Mesendoderm (in vitro differentiated cells): ENCODE results near the gene LRGUK.

Experiments
- DNase-seq: peaks from one replicate; pipeline ENCODE4 v3.0.0; 2013
- H2AK5ac ChIP-seq: 2 replicates; pipeline ENCODE4 v1.6.1; 2013; ENCODE audit warnings: low read length, inconsistent platforms
- H2BK120ac ChIP-seq: 2 replicates; pipeline ENCODE4 v1.6.1; 2013; ENCODE audit warnings: low read depth, mild to moderate bottlenecking, low read length, moderate library complexity, mixed read lengths
- H2BK15ac ChIP-seq: replicated peaks from 2 replicates; pipeline ENCODE4 v1.6.1; 2013; ENCODE audit warnings: low read depth, mild to moderate bottlenecking, moderate library complexity
- H2BK5ac ChIP-seq: 2 replicates; pipeline ENCODE4 v1.6.1; 2013; ENCODE audit warnings: low read length, inconsistent platforms
- H3K18ac ChIP-seq: 2 replicates; pipeline ENCODE4 v1.6.1; 2013; ENCODE audit warnings: mild to moderate bottlenecking, low read length, mixed read lengths
- H3K23ac ChIP-seq: one replicate; pipeline ENCODE4 v1.6.1; 2013; ENCODE audit warnings: low read length
- H3K27ac ChIP-seq: 2 replicates; pipeline ENCODE4 v1.5.1; 2013; ENCODE audit warnings: low read depth, mild to moderate bottlenecking, inconsistent platforms, low read length, moderate library complexity
- H3K27me3 ChIP-seq: 2 replicates; pipeline ENCODE4 v1.6.1; 2013; ENCODE audit warnings: low read length, control low read depth, mild to moderate bottlenecking, inconsistent platforms; ENCODE audit not compliant: insufficient read depth, poor library complexity
- H3K36me3 ChIP-seq: 2 replicates; pipeline ENCODE4 v1.6.1; 2013; ENCODE audit warnings: low read length, inconsistent platforms; ENCODE audit not compliant: control insufficient read depth, insufficient read depth
- H3K4ac ChIP-seq: one replicate; pipeline ENCODE4 v1.6.1; 2013; ENCODE audit warnings: low read depth, mild to moderate bottlenecking, low read length, moderate library complexity
- H3K4me1 ChIP-seq: 2 replicates; pipeline ENCODE4 v1.6.1; 2013; ENCODE audit warnings: low read depth, low read length, inconsistent platforms; ENCODE audit not compliant: control insufficient read depth
- H3K4me2 ChIP-seq: 2 replicates; pipeline ENCODE4 v1.6.1; 2013; ENCODE audit warnings: low read length
- H3K4me3 ChIP-seq: 2 replicates; pipeline ENCODE4 v1.5.1; 2013; ENCODE audit warnings: mild to moderate bottlenecking, low read length
- H3K56ac ChIP-seq: one replicate; pipeline ENCODE4 v1.6.1; 2013; ENCODE audit warnings: low read length
- H3K79me1 ChIP-seq: 2 replicates; pipeline ENCODE4 v1.6.1; 2013; ENCODE audit warnings: low read length, inconsistent platforms
- H3K79me2 ChIP-seq: 2 replicates; pipeline ENCODE4 v1.6.1; 2013; ENCODE audit warnings: mild to moderate bottlenecking, low read length; ENCODE audit not compliant: control insufficient read depth, insufficient read depth
- H3K9ac ChIP-seq: 2 replicates; pipeline ENCODE4 v1.6.1; 2013; ENCODE audit warnings: low read length, inconsistent platforms
- H4K5ac ChIP-seq: one replicate; pipeline ENCODE4 v1.6.1; 2013; ENCODE audit warnings: low read length
- H4K8ac ChIP-seq: one replicate; pipeline ENCODE4 v1.6.1; 2013; ENCODE audit warnings: low read depth, mild to moderate bottlenecking, control low read depth, low read length, moderate library complexity
- WGBS: extraction: QIAGEN DNeasy Blood & Tissue Kit; methylation state at CpG from one replicate; pipeline ENCODE4 v1.1.7; 2013; ENCODE audit warnings: low lambda C conversion rate, missing lambda C conversion rate; ENCODE audit not compliant: insufficient coverage; ENCODE audit errors: extremely low coverage; 5-methylcytosine and 5-hydroxymethylcytosine counted together

LRGUK gene

DNA sequence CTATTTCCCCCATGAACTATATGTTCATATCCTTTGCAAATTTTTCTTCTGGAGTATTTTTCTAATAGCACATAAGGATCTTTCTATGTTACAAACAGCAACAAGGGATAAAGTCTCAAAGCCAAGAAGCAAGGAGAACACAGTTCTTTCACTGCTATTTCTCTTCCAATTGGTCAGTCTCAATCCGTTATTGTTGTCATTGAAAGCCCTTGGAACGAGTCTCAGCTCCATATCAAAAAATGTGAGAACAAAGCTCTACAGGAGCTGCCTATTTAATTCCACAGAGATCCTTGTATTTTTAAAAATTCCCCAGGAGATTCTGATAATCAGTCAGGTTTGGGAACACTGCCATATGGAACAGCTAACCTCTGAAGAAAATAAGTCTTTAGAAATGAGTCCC lies 173.8 kb downstream of the LRGUK start:
- no CpG with 5 or more reads among the region's 2 CpGs for WGBS
- Histone ChIP-seq H2BK15ac (no peak overlapping the region), H3K4me1 (no peaks in the 10 kb centered on the region), H3K56ac (no peak overlapping the region), H3K23ac (no peak overlapping the region), H3K27me3 (no peaks in the 10 kb centered on the region), H4K5ac (no peak overlapping the region), H3K79me1 (no peaks in the 10 kb centered on the region), H2AK5ac (no peak overlapping the region), H2BK5ac (no peak overlapping the region), H3K79me2 (no peaks in the 10 kb centered on the region), H2BK120ac (no peak overlapping the region), H3K4ac (no peak overlapping the region), H3K27ac (no peak overlapping the region), H3K4me2 (no peak overlapping the region), H3K9ac (no peak overlapping the region), H4K8ac (no peak overlapping the region), H3K18ac (no peak overlapping the region), H3K36me3 (peaks cover 2% of the 10 kb centered on the region), H3K4me3 (no peak overlapping the region)
- no peak for DNase-seq

DNA sequence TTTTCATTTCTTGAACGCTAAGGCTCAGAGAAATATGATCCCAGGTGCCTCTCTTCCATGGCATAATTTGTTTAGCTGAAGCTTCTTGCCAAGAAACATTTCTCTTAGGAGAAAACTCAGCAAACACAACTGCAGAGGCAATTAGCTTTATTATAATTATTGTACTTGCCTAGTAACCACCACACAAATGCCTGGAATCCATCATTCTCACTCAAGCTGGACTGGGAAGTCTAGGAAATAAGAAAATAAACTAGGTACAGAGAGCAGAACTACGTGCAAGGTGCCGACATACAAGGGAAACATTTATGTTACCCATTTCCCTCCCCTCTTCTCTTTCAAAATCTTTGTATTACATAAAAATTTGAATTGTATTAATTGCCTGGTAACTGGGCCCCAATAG lies 174.5 kb downstream of the LRGUK start:
- no peak overlapping the region for H3K27ac ChIP-seq
- H3K18ac ChIP-seq = no peak overlapping the region
- H4K5ac ChIP-seq = no peak overlapping the region
- H3K4ac ChIP-seq = no peak overlapping the region
- no peaks in the 10 kb centered on the region for H3K79me2 ChIP-seq
- no peak overlapping the region for H2BK120ac ChIP-seq
- H3K23ac ChIP-seq = no peak overlapping the region
- H2BK5ac ChIP-seq = no peak overlapping the region
- H3K79me1 ChIP-seq = no peaks in the 10 kb centered on the region
- H3K4me1 ChIP-seq = no peaks in the 10 kb centered on the region
- H3K56ac ChIP-seq = no peak overlapping the region
- H2AK5ac ChIP-seq = no peak overlapping the region
- no CpG with 5 or more reads among the region's 3 CpGs for WGBS
- no peaks in the 10 kb centered on the region for H3K27me3 ChIP-seq
- H3K9ac ChIP-seq = no peak overlapping the region
- no peak overlapping the region for H4K8ac ChIP-seq
- DNase-seq = no peak
- no peak overlapping the region for H3K4me2 ChIP-seq
- H2BK15ac ChIP-seq = no peak overlapping the region
- no peak overlapping the region for H3K4me3 ChIP-seq
- H3K36me3 ChIP-seq = no peaks in the 10 kb centered on the region

DNA sequence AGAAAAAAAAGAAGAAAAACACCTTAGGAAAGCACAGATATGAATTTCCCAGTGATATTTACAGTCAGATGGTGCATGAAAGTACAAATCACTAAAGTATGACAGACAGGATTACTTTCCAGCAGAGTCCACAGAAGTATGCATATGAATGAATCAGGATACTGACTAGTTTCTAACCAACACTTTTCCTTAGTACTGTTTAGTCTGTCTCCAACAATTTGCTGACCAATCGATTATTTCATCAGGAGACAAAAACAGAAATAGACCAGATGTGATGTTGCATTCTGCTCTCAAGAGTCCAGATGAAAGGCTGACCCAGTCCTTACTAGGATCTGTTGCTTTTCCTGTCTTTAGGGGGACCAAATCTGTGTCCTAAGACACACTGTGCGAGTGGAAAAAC lies 175.0 kb downstream of the LRGUK start:
- Histone ChIP-seq H3K79me1 (no peaks in the 10 kb centered on the region), H4K8ac (no peak overlapping the region), H3K4me3 (no peak overlapping the region), H3K36me3 (no peaks in the 10 kb centered on the region), H2AK5ac (no peak overlapping the region), H3K4ac (no peak overlapping the region), H4K5ac (no peak overlapping the region), H2BK5ac (no peak overlapping the region), H2BK120ac (no peak overlapping the region), H3K9ac (no peak overlapping the region), H3K23ac (no peak overlapping the region), H3K27me3 (no peaks in the 10 kb centered on the region), H3K79me2 (no peaks in the 10 kb centered on the region), H3K27ac (no peak overlapping the region), H2BK15ac (no peak overlapping the region), H3K4me1 (no peaks in the 10 kb centered on the region), H3K4me2 (no peak overlapping the region), H3K18ac (no peak overlapping the region), H3K56ac (no peak overlapping the region)
- no CpG with 5 or more reads among the region's 2 CpGs for WGBS
- DNase-seq = no peak

DNA sequence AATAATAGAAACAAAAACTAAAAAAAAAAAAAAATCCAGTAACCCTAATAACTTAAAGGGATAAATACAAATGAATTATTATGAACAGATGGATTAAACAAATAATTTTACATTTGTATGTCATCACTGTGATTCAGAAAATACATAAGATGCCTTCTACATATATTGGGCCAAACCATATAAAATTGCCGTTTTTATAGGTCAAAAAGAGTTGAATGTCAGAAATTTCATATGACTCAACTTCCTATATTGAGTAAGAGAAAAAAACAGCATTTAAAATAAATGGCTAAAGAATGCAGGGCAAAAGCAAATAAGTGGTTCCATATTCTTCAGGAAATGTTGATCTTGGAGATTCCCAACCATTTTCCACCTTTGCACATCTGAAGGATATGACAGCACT lies 180.2 kb downstream of the LRGUK start:
- H3K4me3 ChIP-seq = no peak overlapping the region
- no peak overlapping the region for H3K4ac ChIP-seq
- no peak overlapping the region for H4K5ac ChIP-seq
- no CpG with 5 or more reads among the region's 1 CpG for WGBS
- peaks cover 2% of the 10 kb centered on the region for H3K79me1 ChIP-seq
- no peak overlapping the region for H3K27ac ChIP-seq
- no peaks in the 10 kb centered on the region for H3K79me2 ChIP-seq
- no peak overlapping the region for H2BK120ac ChIP-seq
- H3K9ac ChIP-seq = no peak overlapping the region
- no peak overlapping the region for H4K8ac ChIP-seq
- H3K23ac ChIP-seq = no peak overlapping the region
- no peaks in the 10 kb centered on the region for H3K36me3 ChIP-seq
- no peak overlapping the region for H3K18ac ChIP-seq
- H3K56ac ChIP-seq = no peak overlapping the region
- H2BK5ac ChIP-seq = no peak overlapping the region
- no peak for DNase-seq
- no peak overlapping the region for H3K4me2 ChIP-seq
- no peak overlapping the region for H2BK15ac ChIP-seq
- H3K27me3 ChIP-seq = no peaks in the 10 kb centered on the region
- H2AK5ac ChIP-seq = no peak overlapping the region
- H3K4me1 ChIP-seq = no peaks in the 10 kb centered on the region

DNA sequence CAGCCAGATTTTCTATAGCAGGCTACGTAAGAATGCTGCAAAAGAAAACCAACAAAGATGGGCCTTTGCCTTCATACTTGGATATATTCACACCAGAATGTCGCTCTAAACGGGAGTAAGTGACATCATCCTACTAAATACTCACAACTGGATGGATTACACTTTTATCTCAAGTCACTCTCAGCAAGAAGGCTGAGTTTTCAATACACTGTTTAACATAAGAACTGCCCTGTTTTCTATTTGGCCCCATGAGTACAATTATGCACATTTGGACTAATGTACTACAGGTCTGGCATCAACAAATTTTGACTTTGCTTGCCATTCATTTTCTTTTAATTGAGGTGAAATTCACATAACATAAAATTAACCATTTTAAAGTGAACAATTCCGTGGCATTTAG lies 181.4 kb downstream of the LRGUK start:
- H3K18ac ChIP-seq = no peak overlapping the region
- peaks cover 2% of the 10 kb centered on the region for H3K79me1 ChIP-seq
- H3K27ac ChIP-seq = no peak overlapping the region
- no peaks in the 10 kb centered on the region for H3K4me1 ChIP-seq
- no peak overlapping the region for H3K56ac ChIP-seq
- H2BK15ac ChIP-seq = no peak overlapping the region
- H4K5ac ChIP-seq = no peak overlapping the region
- H3K4me2 ChIP-seq = no peak overlapping the region
- no peak overlapping the region for H2BK5ac ChIP-seq
- no peak overlapping the region for H3K4me3 ChIP-seq
- H3K4ac ChIP-seq = no peak overlapping the region
- DNase-seq = no peak
- no peaks in the 10 kb centered on the region for H3K79me2 ChIP-seq
- no peak overlapping the region for H2AK5ac ChIP-seq
- H3K27me3 ChIP-seq = no peaks in the 10 kb centered on the region
- H3K23ac ChIP-seq = no peak overlapping the region
- no peak overlapping the region for H4K8ac ChIP-seq
- WGBS = no CpG with 5 or more reads among the region's 4 CpGs
- H2BK120ac ChIP-seq = no peak overlapping the region
- H3K36me3 ChIP-seq = no peaks in the 10 kb centered on the region
- no peak overlapping the region for H3K9ac ChIP-seq

DNA sequence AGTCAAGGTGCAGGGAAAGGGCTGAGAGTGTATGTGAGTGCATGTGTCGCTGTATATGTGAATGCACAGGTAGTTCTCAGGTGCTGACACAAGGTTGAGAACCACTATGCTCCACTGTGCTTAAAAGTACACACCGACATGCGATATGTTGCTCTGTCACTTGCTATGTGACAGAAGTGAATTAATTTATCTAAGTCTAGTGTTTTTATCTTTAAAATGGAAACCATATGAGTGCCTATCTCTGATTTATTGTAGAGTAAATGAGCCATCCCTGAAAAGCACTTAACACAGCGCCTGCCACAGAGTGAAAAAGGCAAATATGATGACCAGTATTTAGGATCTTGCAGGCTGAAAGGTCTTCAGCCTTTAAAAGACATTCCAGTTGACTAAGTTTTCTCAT lies 184.7 kb downstream of the LRGUK start:
- no peak overlapping the region for H4K8ac ChIP-seq
- no peak overlapping the region for H3K56ac ChIP-seq
- H3K27me3 ChIP-seq = no peaks in the 10 kb centered on the region
- no CpG with 5 or more reads among the region's 4 CpGs for WGBS
- no peak overlapping the region for H3K23ac ChIP-seq
- no peak overlapping the region for H3K18ac ChIP-seq
- no peak overlapping the region for H3K4me2 ChIP-seq
- no peaks in the 10 kb centered on the region for H3K36me3 ChIP-seq
- no peak overlapping the region for H3K4me3 ChIP-seq
- peaks cover 5% of the 10 kb centered on the region for H3K4me1 ChIP-seq
- H4K5ac ChIP-seq = no peak overlapping the region
- H3K27ac ChIP-seq = no peak overlapping the region
- H2AK5ac ChIP-seq = no peak overlapping the region
- H3K79me1 ChIP-seq = peaks cover 5% of the 10 kb centered on the region
- no peak overlapping the region for H2BK5ac ChIP-seq
- no peak overlapping the region for H3K9ac ChIP-seq
- no peak overlapping the region for H2BK120ac ChIP-seq
- H3K4ac ChIP-seq = no peak overlapping the region
- no peak for DNase-seq
- peaks cover 2% of the 10 kb centered on the region for H3K79me2 ChIP-seq
- H2BK15ac ChIP-seq = no peak overlapping the region
